ENCODE measurements around the gene ULK4.

GRCh38 chr3:42002790-42003189 lies 40.9 kb upstream of the ULK4 start:
- no peak for TF ChIP-seq EZH2 (IDR thresholded peaks at IDR 0.05; ENCODE audit: borderline replicate concordance, insufficient read depth, low read length, poor library complexity, severe bottlenecking)
- no peak for TF ChIP-seq CTCF (IDR thresholded peaks at IDR 0.05; ENCODE audit: poor library complexity, severe bottlenecking)
- TF ChIP-seq POLR2AphosphoS5 (IDR thresholded peaks at IDR 0.05): no peak
- TF ChIP-seq RAD21 (conservative IDR thresholded peaks at IDR 0.05): no peak
- TF ChIP-seq EP300 (conservative IDR thresholded peaks at IDR 0.05; ENCODE audit: poor library complexity, severe bottlenecking): no peak
- no peak for TF ChIP-seq REST (IDR thresholded peaks at IDR 0.05; ENCODE audit: borderline replicate concordance)
- no peak for TF ChIP-seq SMC3 (conservative IDR thresholded peaks at IDR 0.05; ENCODE audit: poor library complexity)
- no peak for TF ChIP-seq TAF1 (IDR thresholded peaks at IDR 0.05; ENCODE audit: low read depth)
- no peak for TF ChIP-seq MXI1 (conservative IDR thresholded peaks at IDR 0.05; ENCODE audit: poor library complexity, severe bottlenecking)

All from neural cell (in vitro differentiated cells).